A549 (cell line): ENCODE results near the gene EVX2. TPM values are rescaled to one million over a fixed set of nuclear protein-coding genes. Genes with fewer than 3 reads are reported as not detected.

Experiments
- ATAC-seq, 2 experiments: fragments of 200-7000 bp in 1 of 2; fragments of >200 bp in 1 of 2; cut with Nextera tagmentation in 1 of 2; cut with Tn5 transposase in 1 of 2; 3 replicates each; pipeline versions ENCODE4 v1.8.0 to v1.9.1; 2018 to 2020; ENCODE audit warnings: mild to moderate bottlenecking in 1 of 2, moderate library complexity in 1 of 2
- CTCF ChIA-PET: fragments of 300-600 bp; sonication (Branson Sonifier 250); formaldehyde crosslinking; extraction: SDS; loops from one replicate; lab custom pipeline; 2021; ENCODE audit warnings: antibody characterized with exemption, inconsistent platforms; lab: Yijun Ruan, JAX
- POLR2A ChIA-PET: fragments of 350-600 bp; formaldehyde crosslinking; extraction: SDS; loops from one replicate; lab custom pipeline; 2021; ENCODE audit warnings: antibody characterized with exemption, inconsistent platforms; lab: Yijun Ruan, JAX
- DNase-seq, 2 experiments: peaks; one replicate each; pipeline versions ENCODE4 v3.0.0 to v3.0.0-alpha.2; 2011 to 2016; ENCODE audit warnings: low read depth in 1 of 2, low spot score in 1 of 2
- FAIRE-seq: peaks from 2 replicates; lab custom pipeline; 2011; peaks lifted over from hg19 to GRCh38; lab: Jason Lieb, UNC
- H3K27ac ChIP-seq, 2 experiments: fragments of >200 bp; sonication (Bioruptor Twin); formaldehyde crosslinking; 3 replicates each; pipeline ENCODE4 v1.5.1; 2016 to 2017
- H3K4me1 ChIP-seq: fragments of >200 bp; sonication (Bioruptor Twin); formaldehyde crosslinking; 3 replicates; pipeline ENCODE4 v1.6.1; 2016
- H3K4me2 ChIP-seq: fragments of >200 bp; sonication (Bioruptor Twin); formaldehyde crosslinking; 3 replicates; pipeline ENCODE4 v1.6.1; 2016
- H3K4me3 ChIP-seq: fragments of >200 bp; sonication (Bioruptor Twin); formaldehyde crosslinking; 3 replicates; pipeline ENCODE4 v1.5.1; 2016
- H3K9me3 ChIP-seq: fragments of >200 bp; sonication (Bioruptor Twin); formaldehyde crosslinking; 3 replicates; pipeline ENCODE4 v1.6.1; 2016
- BHLHE40 ChIP-seq: IDR thresholded peaks from 2 replicates; pipeline ENCODE4 v1.6.1; 2012; ENCODE audit warnings: low read depth, low read length, inconsistent platforms
- CHD2 ChIP-seq: fragments of 150-350 bp; IDR thresholded peaks from 2 replicates; pipeline ENCODE4 v1.6.1; 2014; ENCODE audit warnings: low read length; ENCODE audit not compliant: partially characterized antibody
- CHD4 ChIP-seq: fragments of 200-600 bp; sonication (generic); IDR thresholded peaks from 2 replicates; pipeline ENCODE4 v1.6.1; 2016; ENCODE audit warnings: antibody characterized with exemption, mild to moderate bottlenecking, borderline replicate concordance
- CTCF ChIP-seq: fragments of >200 bp; sonication (Bioruptor Twin); formaldehyde crosslinking; IDR thresholded peaks from 3 replicates; pipeline ENCODE4 v1.5.1; 2016
- EHMT2 ChIP-seq: fragments of 200-600 bp; sonication (generic); IDR thresholded peaks from 2 replicates; pipeline ENCODE4 v1.6.1; 2016; ENCODE audit warnings: antibody characterized with exemption, low read depth, mild to moderate bottlenecking, moderate library complexity
- ELK1 ChIP-seq: fragments of 150-350 bp; IDR thresholded peaks from 2 replicates; pipeline ENCODE4 v1.6.1; 2014; ENCODE audit warnings: low read depth, mild to moderate bottlenecking, low read length
- FOSL2 ChIP-seq, 2 experiments: fragments of 450-650 bp in 1 of 2; fragments of >200 bp in 1 of 2; sonication (Bioruptor Twin) in 1 of 2; formaldehyde crosslinking; IDR thresholded peaks; 2 replicates each; pipeline versions ENCODE4 v1.5.0 to v1.6.1; 2016 to 2020; ENCODE audit warnings: mild to moderate bottlenecking in 1 of 2, moderate library complexity in 1 of 2
- FOXS1 ChIP-seq: fragments of 250-450 bp; sonication (Bioruptor Pico); IDR thresholded peaks from 2 replicates; pipeline ENCODE4 v1.5.0; 2020; ENCODE audit warnings: mild to moderate bottlenecking, moderate library complexity
- HEYL ChIP-seq: fragments of 250-450 bp; sonication (Bioruptor Pico); IDR thresholded peaks from 2 replicates; pipeline ENCODE4 v1.8.0; 2021; ENCODE audit warnings: mild to moderate bottlenecking, moderate library complexity
- HOXB5 ChIP-seq: fragments of 250-450 bp; sonication (Bioruptor Pico); IDR thresholded peaks from 2 replicates; pipeline ENCODE4 v1.5.0; 2020; ENCODE audit warnings: mild to moderate bottlenecking, moderate library complexity
- JUNB ChIP-seq: fragments of >200 bp; sonication (Bioruptor Twin); formaldehyde crosslinking; IDR thresholded peaks from 2 replicates; pipeline ENCODE4 v1.6.1; 2016
- KDM5A ChIP-seq: fragments of 200-600 bp; sonication (generic); IDR thresholded peaks from 2 replicates; pipeline ENCODE4 v1.6.1; 2016; ENCODE audit warnings: antibody characterized with exemption, mild to moderate bottlenecking
- MAFK ChIP-seq: fragments of 450-650 bp; IDR thresholded peaks from 2 replicates; pipeline ENCODE4 v1.6.1; 2014; ENCODE audit not compliant: partially characterized antibody
- MYC ChIP-seq: IDR thresholded peaks from 2 replicates; pipeline ENCODE4 v1.6.1; 2012; ENCODE audit warnings: mild to moderate bottlenecking, inconsistent platforms, low read length, improper control_type of control experiment, borderline replicate concordance
- NR3C1 ChIP-seq: fragments of >200 bp; sonication (Bioruptor Twin); formaldehyde crosslinking; IDR thresholded peaks from 3 replicates; pipeline ENCODE4 v1.6.1; 2017
- PHF8 ChIP-seq: fragments of 200-600 bp; sonication (generic); IDR thresholded peaks from 2 replicates; pipeline ENCODE4 v1.6.1; 2016; ENCODE audit warnings: low read depth, mild to moderate bottlenecking, antibody characterized with exemption, moderate library complexity, borderline replicate concordance
- RAD21 ChIP-seq, 2 experiments: fragments of >200 bp in 1 of 2; sonication (Bioruptor Twin) in 1 of 2; formaldehyde crosslinking in 1 of 2; IDR thresholded peaks in 1 of 2; conservative IDR thresholded peaks in 1 of 2; 2 replicates in 1 of 2; 3 replicates in 1 of 2; pipeline ENCODE4 v1.6.1; 2012 to 2018; ENCODE audit warnings: inconsistent platforms in 1 of 2
- RARB ChIP-seq: fragments of 250-450 bp; sonication (Bioruptor Pico); IDR thresholded peaks from 2 replicates; pipeline ENCODE4 v1.8.0; 2021; ENCODE audit warnings: mild to moderate bottlenecking, moderate library complexity
- REST ChIP-seq: fragments of 200-600 bp; sonication (generic); IDR thresholded peaks from 2 replicates; pipeline ENCODE4 v1.6.1; 2016; ENCODE audit warnings: antibody characterized with exemption, mild to moderate bottlenecking, moderate library complexity
- SMC3 ChIP-seq: fragments of >200 bp; sonication (Bioruptor Twin); formaldehyde crosslinking; IDR thresholded peaks from 3 replicates; pipeline ENCODE4 v1.6.1; 2018; ENCODE audit warnings: inconsistent platforms
- TP53 ChIP-seq: fragments of 250-450 bp; sonication (Bioruptor Pico); IDR thresholded peaks from 2 replicates; pipeline ENCODE4 v1.5.0; 2021; ENCODE audit warnings: mild to moderate bottlenecking, moderate library complexity
- ZC3H11A ChIP-seq: fragments of 450-650 bp; IDR thresholded peaks from 2 replicates; pipeline ENCODE4 v1.6.1; 2014; ENCODE audit warnings: antibody characterized with exemption, mild to moderate bottlenecking
- ZNF302 ChIP-seq: fragments of 250-450 bp; sonication (Bioruptor Pico); IDR thresholded peaks from 2 replicates; pipeline ENCODE4 v1.9.0; 2021; ENCODE audit warnings: inconsistent platforms, mild to moderate bottlenecking, moderate library complexity
- WGBS: methylation state at CpG from one replicate; pipeline ENCODE4 v1.1.6; 2017; ENCODE audit errors: missing lambda C conversion rate; 5-methylcytosine and 5-hydroxymethylcytosine counted together
- polyA plus RNA-seq, 4 experiments: library from polyadenylated mRNA; depleted of rRNA in 3 of 4; stranded (reverse); fragments of >200 nt; fragmentation: RNase III in 1 of 4; extraction: RNeasy Plus Mini Kit Qiagen cat#74134 plus additional on column Dnase treatment in 1 of 4; gene quantifications; 2 replicates in 3 of 4; 3 replicates in 1 of 4; pipeline ENCODE4 v1.2.3, GENCODE V29; 2011 to 2017

EVX2 gene
- polyA plus RNA-seq, 2 of the 4 experiments (the other 2 are of a cell fraction), result 0.03 TPM; not detected in 1

- Histone ChIP-seq H3K4me3 (no peak overlapping the region), H3K9me3 (no peaks in the 10 kb centered on the region), H3K27ac (no peak overlapping the region), H3K4me1 (0 out of 3 replicates have a peak, but pooled peaks cover 3% of the 10 kb centered on the region), H3K4me2 (peak overlapping the region; percentile 72)
- 16% methylated on average over 13 of the region's 13 CpGs for WGBS
- peak in 1 of 2 experiments; percentile 52 for DNase-seq
- TF ChIP-seq TP53 (CRISPR knock-in tag) (no peak), RAD21 (conservative IDR thresholded peaks at IDR 0.05 in 1 of 2, IDR thresholded peaks at IDR 0.05 in 1 of 2) (peak; percentile 87 to 91), CTCF (peak; percentile 96), FOXS1 (CRISPR knock-in tag) (no peak), SMC3 (peak; percentile 81), HEYL (CRISPR knock-in tag) (no peak), MAFK (no peak), HOXB5 (CRISPR knock-in tag) (no peak)
- ATAC-seq, result 0 out of 6 replicates have a peak, but pooled peaks of 1 of the 2 experiments have one; percentile 10
- ChIA-PET CTCF (interaction anchor here (0.7 to 9.5 kb wide), 51 partner anchors 9 to 1206 kb away, joined by 3 to 139 read pairs (median 5); partner anchors contain the start of genes HOXD10 and HOXD11), POLR2A (interaction anchor here (1.0 kb wide), 2 partner anchors 14 to 525 kb away, joined by 3 to 4 read pairs; no protein-coding TSS in a partner anchor)
- no peak for FAIRE-seq
Observed at GRCh38 chr2:176126929-176127773, 43.4 kb upstream of the EVX2 start.

GRCh38 chr2:176125772-176126054 is 42.0 kb upstream of the EVX2 start:
- ATAC-seq, result no peak
- TF ChIP-seq REST, result no peak
- no peak for TF ChIP-seq ZNF302
- TF ChIP-seq NR3C1, result no peak
- TF ChIP-seq RARB (CRISPR knock-in tag), result no peak
- no peak for TF ChIP-seq HOXB5 (CRISPR knock-in tag)
- TF ChIP-seq ELK1, result no peak
- TF ChIP-seq FOSL2 (IDR thresholded peaks at IDR 0.05), result no peak
- no peak for TF ChIP-seq FOSL2 (CRISPR knock-in tag; IDR thresholded peaks at IDR 0.05)
- TF ChIP-seq PHF8, result no peak
- TF ChIP-seq MYC, result no peak
- no peak for TF ChIP-seq CTCF
- no peak for TF ChIP-seq BHLHE40
- TF ChIP-seq JUNB, result no peak
- no peak for TF ChIP-seq HEYL (CRISPR knock-in tag)
- TF ChIP-seq TP53 (CRISPR knock-in tag), result no peak
- no peak for TF ChIP-seq ZC3H11A
- TF ChIP-seq CHD4, result no peak
- TF ChIP-seq KDM5A, result no peak
- TF ChIP-seq CHD2, result no peak
- TF ChIP-seq EHMT2, result no peak

More at GRCh38 chr2:176125772-176126054, 42.0 kb upstream of the EVX2 start:
- 80% methylated on average over 6 of the region's 6 CpGs for WGBS
- CTCF ChIA-PET, result interaction anchor here (0.6 to 9.5 kb wide), 14 partner anchors 9 to 1030 kb away, joined by 3 to 139 read pairs (median 16); partner anchors contain the start of gene HOXD10
- Histone ChIP-seq H3K9me3 (no peaks in the 10 kb centered on the region), H3K4me1 (no peaks in the 10 kb centered on the region), H3K4me3 (no peak overlapping the region), H3K4me2 (no peak overlapping the region), H3K27ac (no peak overlapping the region)
- DNase-seq (no peak), FAIRE-seq (no peak)
- POLR2A ChIA-PET, result no interaction called here
